H1 (cell line): Measurements from ENCODE around the gene TOMM34. TPM values are rescaled to one million over a fixed set of nuclear protein-coding genes. Genes with fewer than 3 reads are reported as not detected.

Source experiments
- CTCF ChIA-PET: fragments of 300-600 bp; sonication (Branson Sonifier 250); formaldehyde crosslinking; loops from one replicate; lab custom pipeline; 2021; ENCODE audit not compliant: partially characterized antibody; lab: Charles Lee
- POLR2A ChIA-PET: fragments of 300-600 bp; sonication (Branson Sonifier 250); formaldehyde crosslinking; loops from one replicate; lab custom pipeline; 2021; ENCODE audit warnings: inconsistent platforms; ENCODE audit not compliant: partially characterized antibody; lab: Charles Lee
- DNase-seq, 2 experiments: peaks; one replicate each; pipeline versions ENCODE4 v3.0.0 to v3.0.0-alpha.2; 2010 to 2022; ENCODE audit warnings: low spot score in 2 of 2, low read depth in 1 of 2, mixed read lengths in 1 of 2
- FAIRE-seq: peaks from 2 replicates; lab custom pipeline; 2011; peaks lifted over from hg19 to GRCh38; lab: Jason Lieb, UNC
- H2AFZ ChIP-seq: 2 replicates; pipeline ENCODE4 v1.8.1; 2012; ENCODE audit warnings: low read length, inconsistent platforms
- H2AK5ac ChIP-seq: 2 replicates; pipeline ENCODE4 v1.6.1; 2013; ENCODE audit warnings: low read depth, low read length
- H2BK120ac ChIP-seq: replicated peaks from 2 replicates; pipeline ENCODE3; 2013; ENCODE audit warnings: low read depth, low read length, inconsistent platforms
- H2BK12ac ChIP-seq: 2 replicates; pipeline ENCODE4 v1.6.1; 2013; ENCODE audit warnings: low read depth, low read length
- H2BK15ac ChIP-seq: 2 replicates; pipeline ENCODE4 v1.6.1; 2013; ENCODE audit warnings: low read length
- H2BK20ac ChIP-seq: 2 replicates; pipeline ENCODE4 v1.6.1; 2013; ENCODE audit warnings: low read length
- H2BK5ac ChIP-seq: 2 replicates; pipeline ENCODE4 v1.6.1; 2013; ENCODE audit warnings: low read depth, low read length
- H3K14ac ChIP-seq: 2 replicates; pipeline ENCODE4 v1.6.1; 2013; ENCODE audit warnings: inconsistent platforms; ENCODE audit not compliant: insufficient read length
- H3K18ac ChIP-seq: 2 replicates; pipeline ENCODE4 v1.6.1; 2013; ENCODE audit warnings: low read length; ENCODE audit errors: extremely low read depth
- H3K23ac ChIP-seq: 2 replicates; pipeline ENCODE4 v1.6.1; 2013; ENCODE audit warnings: inconsistent platforms; ENCODE audit not compliant: insufficient read length
- H3K23me2 ChIP-seq: 2 replicates; pipeline ENCODE4 v1.6.1; 2013; ENCODE audit warnings: low read depth, low read length
- H3K27ac ChIP-seq: 2 replicates; pipeline ENCODE4 v1.6.1; 2011; ENCODE audit warnings: low read depth, low read length, inconsistent platforms
- H3K27me3 ChIP-seq, 4 experiments: replicated peaks in 1 of 4; 1 replicate in 1 of 4; 2 replicates in 3 of 4; pipeline versions ENCODE4 v1.6.1 to v1.8.1; 2011 to 2013; ENCODE audit warnings: low read length in 3 of 4, mild to moderate bottlenecking in 3 of 4, inconsistent platforms in 2 of 4, mixed read lengths in 2 of 4, moderate library complexity in 1 of 4; ENCODE audit not compliant: control insufficient read depth in 3 of 4, insufficient read depth in 3 of 4; ENCODE audit errors: extremely low read depth in 1 of 4
- H3K36me3 ChIP-seq, 4 experiments: 2 replicates each; pipeline versions ENCODE4 v1.6.1 to v1.8.1; 2011 to 2013; ENCODE audit warnings: mild to moderate bottlenecking in 4 of 4, low read length in 3 of 4, moderate library complexity in 2 of 4, control low read depth in 1 of 4, inconsistent platforms in 1 of 4; ENCODE audit not compliant: insufficient read depth in 4 of 4, control insufficient read depth in 2 of 4
- H3K4ac ChIP-seq: replicated peaks from 2 replicates; pipeline ENCODE3; 2013; ENCODE audit warnings: low read length, low read depth, mixed read lengths, inconsistent platforms; ENCODE audit not compliant: insufficient read length
- H3K4me1 ChIP-seq, 4 experiments: replicated peaks in 1 of 4; 1 replicate in 1 of 4; 2 replicates in 3 of 4; pipeline versions ENCODE4 v1.6.1 to v1.8.1; 2011 to 2013; ENCODE audit warnings: low read length in 3 of 4, inconsistent platforms in 2 of 4, mixed read lengths in 1 of 4; ENCODE audit not compliant: insufficient read depth in 4 of 4, control insufficient read depth in 3 of 4
- H3K4me2 ChIP-seq, 2 experiments: 2 replicates each; pipeline versions ENCODE4 v1.6.1 to v1.8.1; 2011 to 2013; ENCODE audit warnings: low read depth in 2 of 2, low read length in 2 of 2, control low read depth in 1 of 2, inconsistent platforms in 1 of 2, mild to moderate bottlenecking in 1 of 2; ENCODE audit not compliant: insufficient read depth in 1 of 2
- H3K4me3 ChIP-seq, 4 experiments: fragments of 200-600, 300-600 bp in 1 of 4; sonication (generic), shearing (Covaris generic), sonication (Bioruptor Twin) in 1 of 4; 2 replicates each; pipeline versions ENCODE4 v1.5.1 to v1.8.1; 2011 to 2016; ENCODE audit warnings: low read length in 4 of 4, low read depth in 3 of 4, control low read depth in 2 of 4, inconsistent platforms in 2 of 4, mild to moderate bottlenecking in 2 of 4, mixed read lengths in 1 of 4, moderate library complexity in 1 of 4; ENCODE audit not compliant: insufficient read depth in 2 of 4; ENCODE audit errors: extremely low read depth in 1 of 4
- H3K56ac ChIP-seq: replicated peaks from 2 replicates; pipeline ENCODE3; 2013; ENCODE audit warnings: low read depth, mild to moderate bottlenecking, mixed read lengths, low read length, inconsistent platforms; ENCODE audit not compliant: insufficient read length
- H3K79me1 ChIP-seq: 2 replicates; pipeline ENCODE4 v1.6.1; 2013; ENCODE audit warnings: low read depth, low read length, control low read depth
- H3K79me2 ChIP-seq, 2 experiments: 2 replicates each; pipeline versions ENCODE4 v1.6.1 to v1.8.1; 2012 to 2013; ENCODE audit warnings: low read length in 2 of 2, mild to moderate bottlenecking in 2 of 2, inconsistent platforms in 1 of 2; ENCODE audit not compliant: insufficient read depth in 2 of 2, control insufficient read depth in 1 of 2
- H3K9ac ChIP-seq, 4 experiments: replicated peaks in 1 of 4; 1 replicate in 1 of 4; 2 replicates in 3 of 4; pipeline versions ENCODE4 v1.6.1 to v1.8.1; 2011 to 2013; ENCODE audit warnings: low read depth in 3 of 4, low read length in 3 of 4, control low read depth in 2 of 4, mild to moderate bottlenecking in 2 of 4, moderate library complexity in 2 of 4, inconsistent platforms in 1 of 4; ENCODE audit errors: extremely low read depth in 1 of 4
- H3K9me3 ChIP-seq, 2 experiments: 2 replicates each; pipeline versions ENCODE4 v1.6.1 to v1.8.1; 2012 to 2013; ENCODE audit warnings: mild to moderate bottlenecking in 2 of 2, moderate library complexity in 2 of 2, control low read depth in 1 of 2, inconsistent platforms in 1 of 2, low read depth in 1 of 2, low read length in 1 of 2, mixed read lengths in 1 of 2; ENCODE audit not compliant: insufficient read depth in 2 of 2
- H4K20me1 ChIP-seq, 2 experiments: replicated peaks in 1 of 2; 2 replicates each; pipeline versions ENCODE3 to v1.8.1; 2011 to 2013; ENCODE audit warnings: inconsistent platforms in 2 of 2, low read length in 2 of 2, mild to moderate bottlenecking in 1 of 2; ENCODE audit not compliant: insufficient read depth in 2 of 2, control insufficient read depth in 1 of 2
- H4K5ac ChIP-seq: 2 replicates; pipeline ENCODE4 v1.6.1; 2013; ENCODE audit warnings: low read length, low read depth, mixed read lengths, inconsistent platforms; ENCODE audit not compliant: insufficient read length
- H4K8ac ChIP-seq: 2 replicates; pipeline ENCODE4 v1.8.0; 2013; ENCODE audit warnings: mild to moderate bottlenecking, moderate library complexity, low read length, inconsistent platforms; ENCODE audit not compliant: insufficient read depth; ENCODE audit errors: extremely low read depth
- H4K91ac ChIP-seq: replicated peaks from 2 replicates; pipeline ENCODE3; 2013; ENCODE audit warnings: low read length, mixed read lengths, inconsistent platforms; ENCODE audit not compliant: insufficient read length
- CHD2 ChIP-seq: IDR thresholded peaks from 2 replicates; pipeline ENCODE4 v1.6.1; 2012; ENCODE audit warnings: low read length, improper control_type of control experiment
- CTBP2 ChIP-seq: IDR thresholded peaks from 2 replicates; pipeline ENCODE4 v1.7.0; 2011; ENCODE audit warnings: borderline replicate concordance, mild to moderate bottlenecking, moderate library complexity, mixed read lengths, low read length; ENCODE audit not compliant: insufficient read depth, insufficient read length
- EP300 ChIP-seq, 2 experiments: IDR thresholded peaks; 1 replicate in 1 of 2; 2 replicates in 1 of 2; pipeline ENCODE4 v1.6.1; 2011 to 2012; ENCODE audit warnings: low read depth in 2 of 2, low read length in 2 of 2, mild to moderate bottlenecking in 2 of 2, borderline replicate concordance in 1 of 2, inconsistent platforms in 1 of 2, moderate library complexity in 1 of 2
- FOSL1 ChIP-seq: IDR thresholded peaks from 2 replicates; pipeline ENCODE4 v1.6.1; 2011; ENCODE audit warnings: mild to moderate bottlenecking, low read depth, low read length, moderate library complexity; ENCODE audit not compliant: insufficient read depth
- HDAC6 ChIP-seq: IDR thresholded peaks from one replicate; pipeline ENCODE4 v1.7.1; 2012; ENCODE audit warnings: low read depth, mild to moderate bottlenecking, inconsistent platforms, low read length, moderate library complexity
- JUND ChIP-seq: IDR thresholded peaks from 2 replicates; pipeline ENCODE4 v1.6.1; 2011; ENCODE audit warnings: mild to moderate bottlenecking, improper control_type of control experiment, low read length
- KDM5A ChIP-seq: fragments of 200-600 bp; IDR thresholded peaks from 2 replicates; pipeline ENCODE4 v1.7.1; 2012; ENCODE audit warnings: mild to moderate bottlenecking, low read length, inconsistent platforms, mixed read lengths
- PHF8 ChIP-seq: fragments of 200-600 bp; sonication (generic); conservative IDR thresholded peaks from 2 replicates; pipeline ENCODE4 v1.7.1; 2012; ENCODE audit warnings: low read depth, mild to moderate bottlenecking, inconsistent platforms, low read length, moderate library complexity
- POLR2AphosphoS5 ChIP-seq: IDR thresholded peaks from 2 replicates; pipeline ENCODE4 v1.6.1; 2011; ENCODE audit warnings: low read depth, low read length
- RXRA ChIP-seq: IDR thresholded peaks from 2 replicates; pipeline ENCODE4 v1.6.1; 2011; ENCODE audit warnings: low read depth, mild to moderate bottlenecking, low read length, moderate library complexity; ENCODE audit not compliant: insufficient read depth
- TCF12 ChIP-seq: IDR thresholded peaks from 2 replicates; pipeline ENCODE4 v1.6.1; 2011; ENCODE audit warnings: low read depth, mild to moderate bottlenecking, low read length
- WGBS, 2 experiments: shearing (Covaris generic) in 1 of 2; methylation state at CpG; one replicate each; pipeline versions ENCODE4 v1.1.6 to v1.1.7; 2013 to 2015; ENCODE audit warnings: low lambda C conversion rate in 2 of 2, mixed read lengths in 2 of 2, inconsistent platforms in 1 of 2, low coverage in 1 of 2, missing lambda C conversion rate in 1 of 2; ENCODE audit not compliant: insufficient replicate concordance in 2 of 2, insufficient coverage in 1 of 2, insufficient read length in 1 of 2; ENCODE audit errors: extremely low coverage in 1 of 2, missing lambda C conversion rate in 1 of 2; 5-methylcytosine and 5-hydroxymethylcytosine counted together
- polyA plus RNA-seq, 7 experiments: library from polyadenylated mRNA; depleted of rRNA in 3 of 7; stranded (reverse) in 5 of 7; unstranded in 2 of 7; fragments of >200 nt in 5 of 7; fragments of 200-250 nt in 2 of 7; gene quantifications; 1 replicate in 5 of 7; 2 replicates in 1 of 7; 4 replicates in 1 of 7; pipeline versions ENCODE4 v1.2.1 to v1.2.3, GENCODE V29; 2011 to 2013; ENCODE audit warnings: missing spikeins in 2 of 7, mixed read lengths in 2 of 7
- total RNA-seq: library from RNA; stranded (reverse); fragmentation: NEBNext Ultra II Directional; extraction: Animal tissue kit (Norgen Biotek cat#: 25700); gene quantifications from 2 replicates; pipeline ENCODE4 v1.2.1, GENCODE V29; 2021
- TF ChIP-seq, protein P1 (sequence below): IDR thresholded peaks from 2 replicates; pipeline ENCODE4 v1.6.1; 2011; ENCODE audit warnings: low read length, improper control_type of control experiment

The TOMM34 gene
- total and polyA plus RNA-seq, 2 of the 8 experiments (the other 6 are each of a cell fraction or from before 2014, with no cell fraction given), result 32.1 to 35.1 TPM

DNA sequence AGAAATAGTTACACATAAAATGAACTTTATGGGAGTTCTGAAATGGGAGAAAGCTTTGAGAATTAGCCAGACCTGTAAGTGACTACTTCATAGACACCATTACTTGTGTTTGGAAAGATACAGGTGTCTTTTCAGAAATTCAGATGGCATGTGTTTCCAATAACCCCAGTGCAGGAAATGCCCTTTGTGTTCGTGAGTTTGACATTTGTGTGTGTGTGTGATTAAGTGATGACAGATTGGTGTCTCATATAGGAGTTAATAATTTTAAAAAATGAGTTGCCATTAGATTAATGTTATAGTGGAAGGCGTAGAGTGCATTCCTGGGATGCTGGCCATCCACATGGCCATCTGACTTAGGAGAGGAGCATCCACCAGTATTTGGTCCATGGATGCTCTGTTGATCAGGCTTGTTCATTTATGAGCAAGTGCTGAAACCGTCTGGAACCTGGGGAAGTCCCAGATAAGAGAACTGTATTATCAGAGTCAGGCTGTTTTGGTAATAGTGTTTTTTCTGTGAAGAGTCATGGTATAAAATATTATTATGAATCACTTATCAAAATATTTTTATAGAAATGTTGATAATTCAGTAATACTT, 9.2 kb upstream of the TOMM34 start:
- H3K79me2 ChIP-seq, result peaks cover 8 to 47% of the 10 kb centered on the region in 2 experiments
- H2BK120ac ChIP-seq, result no peak overlapping the region
- no peak for FAIRE-seq
- TF ChIP-seq EP300 (IDR thresholded peaks at IDR 0.05; ENCODE audit: borderline replicate concordance in 1 of 2, low read depth in 2 of 2, low read length in 2 of 2) (no peak), KDM5A (no peak), PHF8 (no peak), CHD2 (no peak), FOSL1 (no peak), HDAC6 (no peak), POLR2AphosphoS5 (no peak), RXRA (no peak), CTBP2 (no peak), TCF12 (no peak), JUND (no peak)
- TF ChIP-seq, protein P1, sequence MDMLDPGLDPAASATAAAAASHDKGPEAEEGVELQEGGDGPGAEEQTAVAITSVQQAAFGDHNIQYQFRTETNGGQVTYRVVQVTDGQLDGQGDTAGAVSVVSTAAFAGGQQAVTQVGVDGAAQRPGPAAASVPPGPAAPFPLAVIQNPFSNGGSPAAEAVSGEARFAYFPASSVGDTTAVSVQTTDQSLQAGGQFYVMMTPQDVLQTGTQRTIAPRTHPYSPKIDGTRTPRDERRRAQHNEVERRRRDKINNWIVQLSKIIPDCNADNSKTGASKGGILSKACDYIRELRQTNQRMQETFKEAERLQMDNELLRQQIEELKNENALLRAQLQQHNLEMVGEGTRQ, result no peak

More for the DNA sequence above, 9.2 kb upstream of the TOMM34 start:
- 93% methylated on average over 3 of the region's 3 CpGs; no CpG with 5 or more reads in 1 of the 2 experiments for WGBS, 2 experiments
- Histone ChIP-seq H4K91ac (no peak overlapping the region), H3K27me3 (no peaks in the 10 kb centered on the region), H2BK15ac (no peak overlapping the region), H2AFZ (no peak overlapping the region), H3K9me3 (no peaks in the 10 kb centered on the region), H3K4me2 (no peak overlapping the region; a peak in 1 of 4 replicates), H3K79me1 (no peaks in the 10 kb centered on the region; the same call in 1 of the 2 replicates), H3K18ac (no peak overlapping the region), H3K4me1 (peaks cover 3 to 4% (median 3%) of the 10 kb centered on the region in 4 experiments; a peak in 5 of 7 replicates), H3K23me2 (peaks cover 7% of the 10 kb centered on the region; the same call in 1 of the 2 replicates), H4K5ac (no peak overlapping the region), H4K20me1 (peaks cover 0 to 7% of the 10 kb centered on the region in 2 experiments), H4K8ac (no peak overlapping the region), H3K4ac (no peak overlapping the region), H3K23ac (no peak overlapping the region), H2AK5ac (no peak overlapping the region), H3K4me3 (no peak overlapping the region), H2BK5ac (no peak overlapping the region), H3K14ac (no peak overlapping the region), H3K9ac (no peak overlapping the region), H3K27ac (no peak overlapping the region), H3K36me3 (peaks cover 0 to 18% (median 7%) of the 10 kb centered on the region in 4 experiments; a peak in 6 of 8 replicates), H3K56ac (no peak overlapping the region), H2BK12ac (no peak overlapping the region), H2BK20ac (no peak overlapping the region)
- DNase-seq, result no peak
- CTCF ChIA-PET, result interaction anchor here (1.5 kb wide), 1 partner anchor 13 kb away, joined by 4 read pairs; no protein-coding TSS in a partner anchor
- POLR2A ChIA-PET, result interaction anchor here (0.7 to 1.4 kb wide), 2 partner anchors 9 to 77 kb away, joined by 3 read pairs; partner anchors contain the start of gene TOMM34
